Measurements from ENCODE around the gene CELSR1.

The CELSR1 gene

GRCh38 chr22:46346680-46347405 lies 190.6 kb downstream of the CELSR1 start:
- DNase-seq, result no peak

- no peak for DNase-seq
Observed at GRCh38 chr22:46340676-46341075, 196.7 kb downstream of the CELSR1 start.

GRCh38 chr22:46339956-46340355 lies 197.5 kb downstream of the CELSR1 start:
- DNase-seq, result no peak

GRCh38 chr22:46338636-46339035 lies 198.8 kb downstream of the CELSR1 start:
- no peak for DNase-seq

- DNase-seq, result no peak
Observed at GRCh38 chr22:46337870-46338269, 199.6 kb downstream of the CELSR1 start.

GRCh38 chr22:46336119-46337078 lies 201.0 kb downstream of the CELSR1 start:
- DNase-seq, result peak; percentile 26

- DNase-seq, result peak; percentile 95
Observed at GRCh38 chr22:46335201-46336118, 202.0 kb downstream of the CELSR1 start, which contains the start of gene TRMU. Gene TRMU (plus strand): TSS chr22:46335714. CDS start chr22:46335765, 51 bp downstream.

- no peak for DNase-seq
Observed at GRCh38 chr22:46331496-46331895, 205.9 kb downstream of the CELSR1 start.

GRCh38 chr22:46330426-46330825 lies 207.0 kb downstream of the CELSR1 start:
- no peak for DNase-seq

GRCh38 chr22:46329616-46330015 lies 207.8 kb downstream of the CELSR1 start:
- no peak for DNase-seq

- no peak for DNase-seq
Observed at GRCh38 chr22:46328797-46329196, 208.6 kb downstream of the CELSR1 start.

- no peak for DNase-seq
Observed at GRCh38 chr22:46327691-46328465, 209.5 kb downstream of the CELSR1 start.

- no peak for DNase-seq
Observed at GRCh38 chr22:46326066-46326680, 211.2 kb downstream of the CELSR1 start.

- DNase-seq, result no peak
Observed at GRCh38 chr22:46323162-46323561, 214.3 kb downstream of the CELSR1 start.

GRCh38 chr22:46322711-46323110 lies 214.7 kb downstream of the CELSR1 start:
- DNase-seq, result no peak

GRCh38 chr22:46320716-46321386 lies 216.6 kb downstream of the CELSR1 start:
- no peak for DNase-seq

GRCh38 chr22:46320166-46320710 lies 217.2 kb downstream of the CELSR1 start:
- no peak for DNase-seq

GRCh38 chr22:46319319-46319718 lies 218.1 kb downstream of the CELSR1 start:
- no peak for DNase-seq

GRCh38 chr22:46318576-46318975 lies 218.8 kb downstream of the CELSR1 start:
- DNase-seq, result no peak

GRCh38 chr22:46317646-46318045 lies 219.8 kb downstream of the CELSR1 start:
- no peak for DNase-seq

- no peak for DNase-seq
Observed at GRCh38 chr22:46315976-46316375, 221.4 kb downstream of the CELSR1 start.
